Astrocyte of the spinal cord (primary cell): ENCODE data around the gene KRTAP4-3.

ENCODE experiments used
- DNase-seq: peaks from one replicate; pipeline ENCODE4 v3.0.0; 2011; ENCODE audit warnings: low read depth, low spot score
- H3K4me3 ChIP-seq: 2 replicates; pipeline ENCODE4 v1.5.1; 2011; ENCODE audit warnings: low read depth, mild to moderate bottlenecking, low read length, moderate library complexity
- in situ Hi-C: cut with HindIII; loops from 2 replicates; pipeline ENCODE4 v1.10.0; 2017; ENCODE audit warnings: low sequenced_read_pairs
- TF ChIP-seq, protein P1 (sequence below): IDR thresholded peaks from 2 replicates; pipeline ENCODE4 v1.5.1; 2012; ENCODE audit warnings: low read depth, mild to moderate bottlenecking, low read length, inconsistent platforms

KRTAP4-3 gene

DNA sequence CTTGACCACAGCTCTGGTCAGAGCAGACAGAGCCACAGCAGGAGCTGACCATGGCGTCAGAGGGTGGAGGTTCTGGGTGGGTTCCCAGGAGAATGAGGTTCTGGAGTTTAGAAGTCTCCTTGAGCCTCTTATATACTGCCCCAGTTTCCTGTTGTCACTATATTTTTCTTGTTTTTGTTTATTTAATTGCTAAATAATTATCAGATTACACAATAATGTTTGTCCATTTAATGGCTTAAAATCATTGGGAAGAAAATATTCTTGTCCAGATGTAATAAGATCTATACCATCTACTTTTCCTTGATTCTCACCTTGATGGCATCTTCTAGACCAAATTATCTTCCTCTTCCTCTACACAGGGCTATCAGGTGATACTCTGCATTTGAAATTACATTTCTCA lies at the start of gene KRTAP4-3:
TSS of gene KRTAP4-3 (minus strand) at position 101 of the 400 bp plus-strand sequence. CDS start at position 52, 49 bp downstream.
- H3K4me3 ChIP-seq, result no peak within 1 kb of the TSS
- no peak for DNase-seq
- in situ Hi-C loops, result no loop called here
- TF ChIP-seq, protein P1, sequence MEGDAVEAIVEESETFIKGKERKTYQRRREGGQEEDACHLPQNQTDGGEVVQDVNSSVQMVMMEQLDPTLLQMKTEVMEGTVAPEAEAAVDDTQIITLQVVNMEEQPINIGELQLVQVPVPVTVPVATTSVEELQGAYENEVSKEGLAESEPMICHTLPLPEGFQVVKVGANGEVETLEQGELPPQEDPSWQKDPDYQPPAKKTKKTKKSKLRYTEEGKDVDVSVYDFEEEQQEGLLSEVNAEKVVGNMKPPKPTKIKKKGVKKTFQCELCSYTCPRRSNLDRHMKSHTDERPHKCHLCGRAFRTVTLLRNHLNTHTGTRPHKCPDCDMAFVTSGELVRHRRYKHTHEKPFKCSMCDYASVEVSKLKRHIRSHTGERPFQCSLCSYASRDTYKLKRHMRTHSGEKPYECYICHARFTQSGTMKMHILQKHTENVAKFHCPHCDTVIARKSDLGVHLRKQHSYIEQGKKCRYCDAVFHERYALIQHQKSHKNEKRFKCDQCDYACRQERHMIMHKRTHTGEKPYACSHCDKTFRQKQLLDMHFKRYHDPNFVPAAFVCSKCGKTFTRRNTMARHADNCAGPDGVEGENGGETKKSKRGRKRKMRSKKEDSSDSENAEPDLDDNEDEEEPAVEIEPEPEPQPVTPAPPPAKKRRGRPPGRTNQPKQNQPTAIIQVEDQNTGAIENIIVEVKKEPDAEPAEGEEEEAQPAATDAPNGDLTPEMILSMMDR, result no peak

DNA sequence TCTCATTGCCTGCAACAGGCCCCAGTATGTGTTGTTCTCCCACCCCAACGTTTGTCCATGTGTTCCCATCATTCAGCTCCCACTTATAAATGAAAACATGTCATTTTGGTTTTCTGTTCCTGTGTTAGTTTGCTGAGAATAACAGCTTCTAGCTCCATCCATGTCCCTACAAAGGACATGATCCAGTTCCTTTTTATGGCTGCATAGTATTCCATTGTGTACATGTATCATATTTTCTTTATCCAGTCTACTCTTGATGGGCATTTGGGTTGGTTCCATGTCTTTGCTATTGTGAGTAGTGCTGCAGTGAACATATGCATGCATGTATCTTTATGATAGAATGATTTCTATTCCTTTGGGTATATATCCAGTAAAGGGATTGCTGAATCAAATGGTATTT lies 47.7 kb upstream of the KRTAP4-3 start:
- in situ Hi-C loops, result no loop called here

DNA sequence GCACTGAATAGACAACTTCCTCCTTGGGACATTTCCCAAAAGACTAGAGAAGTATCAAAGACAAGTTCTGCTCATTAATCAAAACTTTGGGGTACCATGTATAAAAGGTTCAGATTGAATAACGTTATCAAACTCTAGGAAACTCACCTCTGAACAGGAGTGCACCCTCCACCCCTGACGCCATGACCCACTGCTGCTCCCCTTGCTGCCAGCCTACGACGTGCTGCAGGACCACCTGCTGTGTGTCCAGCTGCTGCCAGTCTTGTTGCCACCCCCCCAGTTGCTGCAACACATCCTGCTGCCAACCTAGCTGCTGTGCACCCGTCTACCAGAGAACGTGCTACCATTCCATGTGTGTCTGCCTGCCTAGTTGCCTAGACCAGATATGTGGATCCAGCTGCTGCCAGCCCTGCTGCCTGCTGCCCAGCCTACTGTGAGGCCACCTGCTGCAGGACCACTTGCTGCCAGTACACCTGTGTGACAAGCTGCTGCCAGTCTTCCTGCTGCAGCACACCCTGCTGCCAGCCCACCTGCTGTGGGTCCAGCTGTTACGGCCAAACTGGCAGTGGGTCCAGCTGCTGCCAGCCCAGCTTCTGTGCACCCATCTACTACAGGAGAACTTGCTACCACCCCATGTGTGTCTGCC lies 44.6 kb upstream of the KRTAP4-3 start:
- H3K4me3 ChIP-seq, result no peak overlapping the region
- TF ChIP-seq, protein P1, result no peak
- DNase-seq, result no peak
- in situ Hi-C loops, result no loop called here

More for the DNA sequence above, 47.7 kb upstream of the KRTAP4-3 start:
- H3K4me3 ChIP-seq, result no peak overlapping the region
- TF ChIP-seq, protein P1, result no peak
- no peak for DNase-seq

DNA sequence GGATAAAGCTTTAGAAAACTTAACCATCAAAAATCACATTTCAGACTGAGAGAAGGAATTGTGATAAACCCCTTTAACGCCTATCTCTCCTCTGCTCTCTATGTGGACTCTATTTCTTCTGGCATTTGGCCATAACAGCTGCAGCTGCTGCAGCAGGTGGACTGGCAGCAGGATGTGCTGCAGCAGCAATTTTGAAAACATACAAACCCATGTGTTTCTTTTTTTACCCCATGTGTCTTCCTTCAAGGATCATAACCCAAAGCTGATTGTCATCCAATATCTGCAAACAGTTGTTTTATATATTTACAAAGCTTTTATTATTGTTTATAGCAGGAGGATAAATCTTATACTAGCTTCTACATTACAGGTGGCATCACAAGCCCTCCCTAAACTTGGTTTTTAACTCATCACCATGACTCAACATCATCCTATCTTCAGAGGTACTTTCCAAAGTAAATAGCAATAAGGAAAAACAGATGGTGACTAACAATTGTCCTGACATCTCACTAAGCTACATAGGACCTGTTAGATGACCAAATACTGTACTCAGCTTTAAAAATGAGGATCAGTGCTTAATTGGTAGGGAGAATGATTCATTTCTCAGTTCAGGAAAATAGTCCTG lies 43.9 kb upstream of the KRTAP4-3 start:
- H3K4me3 ChIP-seq, result no peak overlapping the region
- in situ Hi-C loops, result no loop called here
- TF ChIP-seq, protein P1, result no peak
- DNase-seq, result peak; percentile 14

DNA sequence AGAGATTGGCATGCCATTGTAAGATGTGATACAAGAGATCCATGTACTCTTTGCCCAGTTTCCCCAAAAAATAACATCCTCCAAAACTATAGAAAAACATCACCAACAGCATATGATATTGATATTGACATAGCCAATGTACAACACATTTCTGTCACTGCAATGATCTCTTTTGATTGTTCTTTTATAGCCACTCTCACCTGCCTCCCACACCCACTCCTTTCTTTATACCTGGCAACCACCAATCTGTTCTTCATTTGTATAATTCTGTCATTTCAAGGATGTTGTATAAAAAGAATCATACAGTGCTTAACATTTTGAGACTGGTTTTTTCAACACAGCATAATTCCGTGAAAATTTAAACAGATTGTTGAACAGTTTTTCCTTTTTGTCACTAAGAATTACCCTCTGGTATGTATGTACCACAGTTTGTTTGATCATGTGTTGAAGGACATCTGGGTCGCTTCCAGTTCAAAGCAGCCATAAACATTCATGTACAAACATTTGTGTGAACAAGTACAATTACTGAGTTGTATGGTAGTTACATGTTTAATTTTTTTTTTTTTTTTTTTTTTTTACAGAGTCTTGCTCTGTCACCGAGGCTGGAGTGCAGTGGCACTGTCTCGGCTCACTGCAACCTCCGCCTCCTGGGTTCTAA lies 31.5 kb upstream of the KRTAP4-3 start:
- H3K4me3 ChIP-seq, result no peak overlapping the region
- DNase-seq, result no peak
- in situ Hi-C loops, result no loop called here
- TF ChIP-seq, protein P1, result no peak

DNA sequence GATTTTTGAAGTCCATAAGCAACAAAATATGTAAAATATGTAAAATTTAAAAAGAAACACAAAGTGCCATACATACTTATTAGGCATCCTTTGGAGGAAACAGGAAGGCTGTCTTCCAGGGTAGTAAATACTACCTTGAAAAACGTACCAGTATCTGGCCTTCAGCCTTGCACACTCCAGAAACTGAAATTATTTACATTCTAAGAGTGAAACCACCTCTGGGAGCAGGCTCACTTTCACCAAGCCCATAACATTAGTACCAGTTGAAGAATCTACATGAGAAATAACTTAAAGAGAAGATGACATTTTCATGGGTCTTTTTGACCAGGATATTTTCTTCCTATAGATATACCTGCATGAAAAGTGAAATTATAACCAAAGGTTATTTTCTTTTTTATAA lies 28.0 kb upstream of the KRTAP4-3 start:
- TF ChIP-seq, protein P1, result no peak
- H3K4me3 ChIP-seq, result no peak overlapping the region
- in situ Hi-C loops, result no loop called here
- DNase-seq, result no peak
